Activated naive CD8-positive, alpha-beta T cell treated with anti-CD3 and anti-CD28 coated beads for 36 hours (primary cell): Measurements from ENCODE around the gene KLHL17. TPM values are rescaled to one million over a fixed set of nuclear protein-coding genes. Genes with fewer than 3 reads are reported as not detected.
"Not testable (repeated sequence)": the region's sequence is repeated elsewhere in the genome, so short reads cannot be mapped to it uniquely, and the experiment has no call there.

Experiments
- DNase-seq: peaks from one replicate; pipeline ENCODE4 v3.0.0; 2021
- H3K27ac Mint-ChIP-seq: one replicate; pipeline ENCODE4 v1.8.0; 2022; ENCODE audit warnings: mild to moderate bottlenecking, moderate library complexity, mixed read lengths
- H3K27me3 Mint-ChIP-seq: one replicate; pipeline ENCODE4 v1.8.0; 2022; ENCODE audit warnings: mild to moderate bottlenecking, mixed read lengths
- H3K36me3 Mint-ChIP-seq: one replicate; pipeline ENCODE4 v1.8.0; 2021; ENCODE audit warnings: mild to moderate bottlenecking, mixed read lengths
- H3K4me1 Mint-ChIP-seq: one replicate; pipeline ENCODE4 v1.8.0; 2021; ENCODE audit warnings: mixed read lengths
- H3K4me3 Mint-ChIP-seq: one replicate; pipeline ENCODE4 v1.8.0; 2022; ENCODE audit warnings: mild to moderate bottlenecking, moderate library complexity, mixed read lengths
- H3K9me3 Mint-ChIP-seq: one replicate; pipeline ENCODE4 v1.8.0; 2022; ENCODE audit warnings: mixed read lengths
- total RNA-seq, 2 experiments: library from RNA; stranded (reverse); gene quantifications; one replicate each; pipeline ENCODE4 v1.2.3, GENCODE V29; 2021

The KLHL17 gene
- total RNA-seq, 2 experiments from 2014 or later, result 19.5 to 22.5 TPM

DNA sequence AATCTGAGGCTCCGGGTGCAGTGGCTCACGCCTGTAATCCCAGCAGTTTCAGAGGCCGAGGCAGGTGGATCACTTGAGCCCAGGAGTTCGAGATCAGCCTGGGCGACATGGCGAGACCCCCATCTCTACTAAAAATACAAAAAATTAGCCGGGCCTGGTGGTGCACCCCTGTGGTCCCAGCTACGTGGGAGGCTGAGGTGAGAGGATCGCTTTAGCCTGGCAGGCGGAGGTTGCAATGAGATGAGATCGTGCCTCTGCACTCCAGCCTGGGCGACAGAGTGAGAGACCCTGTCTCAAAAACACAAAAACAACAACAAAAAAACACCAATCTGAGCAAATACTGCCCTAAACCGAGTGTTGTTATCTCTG is 52.3 kb downstream of the KLHL17 start:
- Mint-ChIP-seq H3K4me1 (peaks cover 24% of the 10 kb centered on the region), H3K27ac (peak overlapping the region; percentile 93), H3K27me3 (peaks cover 18% of the 10 kb centered on the region), H3K4me3 (peak overlapping the region; percentile 89)
- H3K36me3 Mint-ChIP-seq, H3K9me3 Mint-ChIP-seq, DNase-seq: not testable (repeated sequence)

DNA sequence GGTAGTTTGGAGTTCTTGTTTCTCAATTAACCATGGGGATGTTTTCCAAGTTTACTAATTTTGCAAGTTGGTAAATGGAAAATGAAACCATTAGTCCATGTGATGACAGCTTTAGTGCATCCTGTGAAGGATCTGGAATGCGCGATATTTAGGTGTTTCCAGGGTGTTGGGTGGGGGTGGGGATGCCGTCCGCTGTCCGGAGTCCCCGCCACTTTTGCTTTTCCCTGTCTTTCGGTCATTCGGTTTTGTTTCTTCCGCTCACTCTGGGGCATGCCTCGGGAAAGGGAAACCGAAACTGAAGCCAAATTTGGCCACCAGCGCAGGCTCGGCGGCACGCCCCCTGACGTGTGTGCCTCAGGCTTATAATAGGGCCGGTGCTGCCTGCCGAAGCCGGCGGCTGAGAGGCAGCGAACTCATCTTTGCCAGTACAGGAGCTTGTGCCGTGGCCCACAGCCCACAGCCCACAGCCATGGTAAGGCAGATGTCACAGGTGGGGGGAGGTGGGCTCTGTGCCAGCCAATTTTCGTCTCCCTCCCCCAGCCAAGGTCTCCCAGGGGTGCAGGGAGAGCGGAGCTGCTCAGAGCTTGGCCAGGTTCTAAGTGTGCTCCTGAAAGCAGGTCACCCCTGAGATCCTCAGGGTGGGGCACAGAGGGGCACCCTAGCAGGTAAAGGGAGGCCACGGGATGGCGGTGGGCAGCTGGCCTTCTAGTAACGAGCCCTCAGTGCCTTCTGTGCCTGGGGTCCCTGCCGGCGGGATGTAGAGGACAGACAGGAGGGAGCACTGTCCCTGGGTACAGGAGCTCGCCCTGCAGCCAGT is 52.9 kb downstream of the KLHL17 start, which contains the start of gene ISG15:
Gene ISG15, plus strand, starts transcription at position 393 of the 817 bp plus-strand sequence. Its CDS starts 77 bp downstream, at position 470.
- Mint-ChIP-seq H3K4me3 (peak within 1 kb of the TSS; percentile 89), H3K9me3 (no peaks in the 10 kb centered on the region), H3K27ac (peak within 1 kb of the TSS; percentile 93), H3K27me3 (peaks cover 13% of the 10 kb centered on the region), H3K36me3 (peaks cover 3% of the 10 kb centered on the region), H3K4me1 (peaks cover 24% of the 10 kb centered on the region)
- peak; percentile 89 for DNase-seq

DNA sequence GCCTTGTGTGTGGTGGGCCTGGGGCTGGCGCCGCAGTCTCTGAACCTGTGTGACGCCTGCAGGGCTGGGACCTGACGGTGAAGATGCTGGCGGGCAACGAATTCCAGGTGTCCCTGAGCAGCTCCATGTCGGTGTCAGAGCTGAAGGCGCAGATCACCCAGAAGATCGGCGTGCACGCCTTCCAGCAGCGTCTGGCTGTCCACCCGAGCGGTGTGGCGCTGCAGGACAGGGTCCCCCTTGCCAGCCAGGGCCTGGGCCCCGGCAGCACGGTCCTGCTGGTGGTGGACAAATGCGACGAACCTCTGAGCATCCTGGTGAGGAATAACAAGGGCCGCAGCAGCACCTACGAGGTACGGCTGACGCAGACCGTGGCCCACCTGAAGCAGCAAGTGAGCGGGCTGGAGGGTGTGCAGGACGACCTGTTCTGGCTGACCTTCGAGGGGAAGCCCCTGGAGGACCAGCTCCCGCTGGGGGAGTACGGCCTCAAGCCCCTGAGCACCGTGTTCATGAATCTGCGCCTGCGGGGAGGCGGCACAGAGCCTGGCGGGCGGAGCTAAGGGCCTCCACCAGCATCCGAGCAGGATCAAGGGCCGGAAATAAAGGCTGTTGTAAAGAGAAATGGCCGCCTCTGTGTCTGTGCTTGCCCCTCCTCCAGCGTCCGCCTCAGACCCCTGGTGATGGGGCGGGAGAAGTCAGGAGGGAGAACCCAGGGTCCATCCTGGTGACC is 53.7 kb downstream of the KLHL17 start:
- peaks cover 24% of the 10 kb centered on the region for H3K4me1 Mint-ChIP-seq
- DNase-seq, result peak; percentile 31
- peak overlapping the region; percentile 93 for H3K27ac Mint-ChIP-seq
- H3K36me3 Mint-ChIP-seq, result peaks cover 3% of the 10 kb centered on the region
- no peaks in the 10 kb centered on the region for H3K9me3 Mint-ChIP-seq
- H3K4me3 Mint-ChIP-seq, result peak overlapping the region; percentile 89
- peaks cover 5% of the 10 kb centered on the region for H3K27me3 Mint-ChIP-seq

DNA sequence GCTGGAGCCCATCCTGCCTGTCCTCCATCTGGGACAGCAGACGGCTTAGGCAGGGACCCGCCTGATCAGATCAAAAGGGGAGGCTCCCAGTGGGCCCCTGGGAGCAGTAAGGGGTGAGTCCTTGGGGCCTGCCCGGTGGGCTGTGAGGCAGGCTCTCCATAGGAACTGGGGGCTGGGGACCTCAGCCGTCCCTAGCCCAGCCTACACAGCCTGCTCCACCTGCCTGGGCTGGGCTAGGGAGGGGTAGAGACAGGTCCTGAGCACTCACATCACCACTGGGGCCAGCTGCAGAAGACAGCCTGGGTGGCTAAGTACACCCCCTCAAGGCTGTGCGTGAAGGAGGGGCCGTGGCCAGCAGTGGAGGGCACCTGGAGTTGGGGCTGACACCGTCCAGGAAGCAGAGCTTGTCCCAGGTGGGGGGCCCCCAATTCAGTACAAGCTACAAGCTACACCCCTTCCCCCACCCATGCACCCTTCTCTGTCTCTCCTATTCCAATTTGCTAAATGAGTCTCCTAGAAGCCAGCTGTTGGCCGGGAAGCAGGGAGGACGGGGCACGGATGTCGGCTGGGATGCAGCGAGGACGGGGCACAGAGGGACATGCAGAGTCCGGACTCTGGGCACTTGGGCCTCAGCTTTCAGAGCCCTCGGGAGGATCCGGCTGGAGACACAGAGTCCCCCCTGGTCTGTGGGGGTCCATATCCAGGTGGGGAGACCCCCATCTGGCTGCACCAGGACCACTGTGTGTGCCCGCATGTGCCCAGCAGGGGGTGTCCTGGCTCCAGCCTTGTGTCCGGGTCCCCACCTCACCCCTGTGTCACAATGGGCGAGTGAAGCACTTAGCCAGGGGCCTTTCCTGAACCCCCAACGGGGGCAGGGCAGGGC is 54.7 kb downstream of the KLHL17 start:
- Mint-ChIP-seq H3K4me1 (peaks cover 24% of the 10 kb centered on the region), H3K27me3 (peaks cover 3% of the 10 kb centered on the region), H3K36me3 (peaks cover 3% of the 10 kb centered on the region), H3K27ac (peak overlapping the region; percentile 93), H3K4me3 (peak overlapping the region; percentile 89), H3K9me3 (no peaks in the 10 kb centered on the region)
- peak; percentile 37 for DNase-seq

Other genes with a start within 250 kb of the KLHL17 start
- gene SAMD11, start 36.7 kb upstream of the KLHL17 start, total RNA-seq, result not detected
- 100 to 1,000 TPM; 176 to 185 TPM for gene NOC2L, start 1.3 kb upstream of the KLHL17 start, total RNA-seq
- 1 to 10 TPM in 1 of 2 experiments, under 1 TPM in 1; 0.85 to 1.3 TPM for gene PLEKHN1, start 5.9 kb downstream of the KLHL17 start, total RNA-seq
- not detected for gene PERM1, start 21.5 kb downstream of the KLHL17 start, total RNA-seq
- 1 to 10 TPM in 1 of 2 experiments, under 1 TPM in 1; 0.93 to 1.1 TPM for gene HES4, start 39.5 kb downstream of the KLHL17 start, total RNA-seq
- 10 to 100 TPM; 71.7 to 78.4 TPM for gene ISG15, start 52.9 kb downstream of the KLHL17 start, total RNA-seq
- 10 to 100 TPM; 30.4 to 30.5 TPM for gene AGRN, start 59.5 kb downstream of the KLHL17 start, total RNA-seq
- not detected for gene RNF223, start 113.7 kb downstream of the KLHL17 start, total RNA-seq
- gene C1orf159, start 155.5 kb downstream of the KLHL17 start, total RNA-seq, result 10 to 100 TPM; 18.9 to 19.0 TPM
- not detected for gene TTLL10, start 213.3 kb downstream of the KLHL17 start, total RNA-seq
- 10 to 100 TPM; 52.5 to 53.3 TPM for gene TNFRSF18, start 246.0 kb downstream of the KLHL17 start, total RNA-seq